H1 (cell line): ENCODE measurements around the gene MORC1. TPM values are rescaled to one million over a fixed set of nuclear protein-coding genes. Genes with fewer than 3 reads are reported as not detected.

Experiments
- BACH1 ChIP-seq: IDR thresholded peaks from 2 replicates; pipeline ENCODE4 v1.6.1; 2012; ENCODE audit warnings: low read length, improper control_type of control experiment
- BCL11A ChIP-seq, 2 experiments: IDR thresholded peaks; one replicate each; pipeline ENCODE4 v1.6.1; 2011; ENCODE audit warnings: low read depth in 2 of 2, low read length in 2 of 2, mild to moderate bottlenecking in 2 of 2
- CHD7 ChIP-seq: fragments of 300-600 bp; sonication (generic); IDR thresholded peaks from 2 replicates; pipeline ENCODE4 v1.7.1; 2012; ENCODE audit warnings: low read length, moderate library complexity, mild to moderate bottlenecking, inconsistent platforms; ENCODE audit not compliant: insufficient replicate concordance
- FOSL1 ChIP-seq: IDR thresholded peaks from 2 replicates; pipeline ENCODE4 v1.6.1; 2011; ENCODE audit warnings: mild to moderate bottlenecking, low read depth, low read length, moderate library complexity; ENCODE audit not compliant: insufficient read depth
- HDAC6 ChIP-seq: IDR thresholded peaks from one replicate; pipeline ENCODE4 v1.7.1; 2012; ENCODE audit warnings: low read depth, mild to moderate bottlenecking, inconsistent platforms, low read length, moderate library complexity
- KDM5A ChIP-seq: fragments of 200-600 bp; IDR thresholded peaks from 2 replicates; pipeline ENCODE4 v1.7.1; 2012; ENCODE audit warnings: mild to moderate bottlenecking, low read length, inconsistent platforms, mixed read lengths
- MAX ChIP-seq: IDR thresholded peaks from 2 replicates; pipeline ENCODE4 v1.6.1; 2012; ENCODE audit warnings: inconsistent platforms
- NANOG ChIP-seq: IDR thresholded peaks from 2 replicates; pipeline ENCODE4 v1.6.1; 2011; ENCODE audit warnings: low read length, low read depth, mild to moderate bottlenecking, inconsistent platforms; ENCODE audit not compliant: insufficient read depth, poor library complexity, severe bottlenecking
- SP1 ChIP-seq: IDR thresholded peaks from 2 replicates; pipeline ENCODE4 v1.6.1; 2011; ENCODE audit warnings: low read depth, low read length
- TAF7 ChIP-seq: optimal IDR thresholded peaks from 2 replicates; pipeline ENCODE3; 2011; ENCODE audit warnings: low read depth, mild to moderate bottlenecking, inconsistent platforms, low read length, moderate library complexity, borderline replicate concordance
- polyA plus RNA-seq, 7 experiments: library from polyadenylated mRNA; depleted of rRNA in 3 of 7; stranded (reverse) in 5 of 7; unstranded in 2 of 7; fragments of >200 nt in 5 of 7; fragments of 200-250 nt in 2 of 7; gene quantifications; 1 replicate in 5 of 7; 2 replicates in 1 of 7; 4 replicates in 1 of 7; pipeline versions ENCODE4 v1.2.1 to v1.2.3, GENCODE V29; 2011 to 2013; ENCODE audit warnings: missing spikeins in 2 of 7, mixed read lengths in 2 of 7
- total RNA-seq: library from RNA; stranded (reverse); fragmentation: NEBNext Ultra II Directional; extraction: Animal tissue kit (Norgen Biotek cat#: 25700); gene quantifications from 2 replicates; pipeline ENCODE4 v1.2.1, GENCODE V29; 2021

The MORC1 gene
- total and polyA plus RNA-seq, 2 of the 8 experiments (the other 6 are each of a cell fraction or from before 2014, with no cell fraction given), result not detected

DNA sequence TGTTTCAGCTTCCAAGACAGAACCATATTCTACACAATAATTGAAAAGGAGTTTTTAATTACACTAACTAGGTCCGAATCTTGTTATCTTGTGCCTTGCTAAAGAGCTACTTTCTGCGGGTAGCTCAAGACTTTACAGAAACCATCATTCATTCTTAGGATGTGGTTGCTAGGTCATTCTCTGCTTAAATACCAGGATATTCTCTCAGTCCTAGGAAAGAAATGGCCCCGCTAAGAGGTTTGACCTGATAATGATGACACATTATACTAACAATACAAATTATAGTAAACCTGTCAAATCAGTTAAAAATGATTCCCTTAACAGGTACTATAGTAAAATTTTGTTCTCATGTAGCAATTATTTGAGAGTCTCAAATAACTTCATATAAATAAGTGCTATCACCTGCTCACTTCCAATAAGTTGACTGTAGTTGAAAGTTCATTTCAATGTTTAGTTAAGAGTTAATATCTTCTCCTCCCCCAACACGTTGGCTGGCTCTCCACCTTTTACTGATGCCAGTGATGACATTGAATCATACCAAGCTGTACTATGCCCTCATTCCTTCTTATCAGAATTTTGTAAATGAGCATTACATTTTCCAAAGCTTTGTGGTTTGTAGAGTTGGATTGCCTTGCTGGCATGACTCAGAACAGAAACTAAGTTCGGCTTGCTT is 15.0 kb upstream of the MORC1 start (continued):
- TF ChIP-seq CHD7 (no peak), TAF7 (no peak), HDAC6 (no peak), MAX (no peak), BACH1 (no peak), NANOG (no peak), FOSL1 (no peak), SP1 (no peak), KDM5A (no peak), BCL11A (IDR thresholded peaks at IDR 0.05; ENCODE audit: low read depth in 2 of 2, low read length in 2 of 2) (no peak)
